ENCODE data around the gene ANKRD66. TPM values are rescaled to one million over a fixed set of nuclear protein-coding genes. Genes with fewer than 3 reads are reported as not detected.

The ANKRD66 gene
- total and polyA plus RNA-seq, 2 donors (not counting 3 experiments of a cell fraction or from before 2014, with no cell fraction given) = not detected

DNA sequence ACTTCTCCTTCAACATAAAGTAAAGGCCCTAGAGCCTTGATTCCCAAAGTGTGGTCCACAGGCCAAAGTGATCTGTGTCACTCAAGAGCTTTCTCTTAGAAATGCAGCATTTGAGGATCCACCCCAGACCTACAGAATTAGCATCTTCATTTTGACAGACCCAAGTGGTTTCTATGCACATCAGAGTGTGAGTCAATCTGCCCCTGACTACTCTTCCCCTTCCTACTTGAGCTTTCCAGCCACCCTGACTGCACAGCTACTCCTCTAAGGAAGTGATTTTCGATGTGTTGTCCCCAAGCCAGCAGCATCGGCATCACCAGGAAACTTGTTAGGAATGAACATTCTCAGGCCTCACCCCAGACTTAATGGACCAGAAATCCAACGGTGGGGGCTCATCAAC is 49.1 kb downstream of the ANKRD66 start:
- ChIA-PET CTCF (no interaction called here), POLR2A (no interaction called here)
- BruUV-seq (replicated peaks) = no TSS peak
- no peaks in the 10 kb centered on the region for H3K9me3 ChIP-seq (replicated peaks; ENCODE audit: control insufficient read depth, insufficient read depth, low read length)
- TF ChIP-seq, protein P1, sequence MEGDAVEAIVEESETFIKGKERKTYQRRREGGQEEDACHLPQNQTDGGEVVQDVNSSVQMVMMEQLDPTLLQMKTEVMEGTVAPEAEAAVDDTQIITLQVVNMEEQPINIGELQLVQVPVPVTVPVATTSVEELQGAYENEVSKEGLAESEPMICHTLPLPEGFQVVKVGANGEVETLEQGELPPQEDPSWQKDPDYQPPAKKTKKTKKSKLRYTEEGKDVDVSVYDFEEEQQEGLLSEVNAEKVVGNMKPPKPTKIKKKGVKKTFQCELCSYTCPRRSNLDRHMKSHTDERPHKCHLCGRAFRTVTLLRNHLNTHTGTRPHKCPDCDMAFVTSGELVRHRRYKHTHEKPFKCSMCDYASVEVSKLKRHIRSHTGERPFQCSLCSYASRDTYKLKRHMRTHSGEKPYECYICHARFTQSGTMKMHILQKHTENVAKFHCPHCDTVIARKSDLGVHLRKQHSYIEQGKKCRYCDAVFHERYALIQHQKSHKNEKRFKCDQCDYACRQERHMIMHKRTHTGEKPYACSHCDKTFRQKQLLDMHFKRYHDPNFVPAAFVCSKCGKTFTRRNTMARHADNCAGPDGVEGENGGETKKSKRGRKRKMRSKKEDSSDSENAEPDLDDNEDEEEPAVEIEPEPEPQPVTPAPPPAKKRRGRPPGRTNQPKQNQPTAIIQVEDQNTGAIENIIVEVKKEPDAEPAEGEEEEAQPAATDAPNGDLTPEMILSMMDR (IDR thresholded peaks at IDR 0.05; ENCODE audit: extremely low read depth in 1 of 2, insufficient read depth in 1 of 2, low read depth in 1 of 2, low read length in 2 of 2) = no peak
- TF ChIP-seq GATA2 (IDR thresholded peaks at IDR 0.05; ENCODE audit: insufficient read depth, insufficient read length, low read depth, low read length) (no peak), MYC (IDR thresholded peaks at IDR 0.05; ENCODE audit: low read depth, low read length) (no peak), POLR2AphosphoS5 (IDR thresholded peaks at IDR 0.05; ENCODE audit: insufficient read depth, low read depth, low read length) (no peak), FOS (IDR thresholded peaks at IDR 0.05; ENCODE audit: borderline replicate concordance, insufficient read depth, low read length) (no peak), JUN (IDR thresholded peaks at IDR 0.05; ENCODE audit: borderline replicate concordance, insufficient read depth, insufficient read length, low read depth) (no peak), POLR2A (IDR thresholded peaks at IDR 0.05; ENCODE audit: low read depth, low read length) (no peak), EZH2 (IDR thresholded peaks at IDR 0.05; ENCODE audit: borderline replicate concordance, low read depth, low read length, severe bottlenecking) (no peak)
- TF ChIP-seq, protein P2, sequence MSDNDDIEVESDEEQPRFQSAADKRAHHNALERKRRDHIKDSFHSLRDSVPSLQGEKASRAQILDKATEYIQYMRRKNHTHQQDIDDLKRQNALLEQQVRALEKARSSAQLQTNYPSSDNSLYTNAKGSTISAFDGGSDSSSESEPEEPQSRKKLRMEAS (IDR thresholded peaks at IDR 0.05; ENCODE audit: insufficient read depth, insufficient read length) = no peak
- no peak overlapping the region for H3K27ac ChIP-seq (ENCODE audit: insufficient read depth, low read depth, low read length)
- intact Hi-C loops (cut with micrococcal nuclease) (no loop called here), dilution Hi-C loops (cut with MboI; ENCODE audit: extremely low pct_ligation_motif_present, low sequenced_read_pairs) (no loop called here)
- H2AFZ ChIP-seq (ENCODE audit: low read depth, low read length) = no peak overlapping the region
- H4K20me1 ChIP-seq (replicated peaks; ENCODE audit: control insufficient read depth, extremely low read depth, insufficient read depth, low read length) = no peaks in the 10 kb centered on the region
- no peaks in the 10 kb centered on the region for H3K4me1 ChIP-seq (ENCODE audit: control insufficient read depth, extremely low read depth, insufficient read depth, low read length)
- H3K36me3 ChIP-seq (ENCODE audit: control insufficient read depth in 2 of 2, extremely low read depth in 1 of 2, insufficient read depth in 2 of 2, low read length in 2 of 2) = no peaks in the 10 kb centered on the region
- H3K4me3 ChIP-seq (replicated peaks in 1 of 3; ENCODE audit: insufficient read depth in 1 of 3, low read depth in 1 of 3, low read length in 3 of 3) = no peak overlapping the region
- H3K9me1 ChIP-seq (replicated peaks; ENCODE audit: control insufficient read depth, extremely low read depth, insufficient read depth, low read length) = no peaks in the 10 kb centered on the region
- H3K79me2 ChIP-seq (ENCODE audit: control insufficient read depth, insufficient read depth, low read length) = no peaks in the 10 kb centered on the region
- DNase-seq (ENCODE audit: low read depth, low spot score) (no peak), FAIRE-seq (no peak)
- peaks cover 0 to 2% of the 10 kb centered on the region in 2 experiments for H3K27me3 ChIP-seq (ENCODE audit: control insufficient read depth in 2 of 2, insufficient read depth in 2 of 2, low read length in 2 of 2)
- no peak overlapping the region for H3K9ac ChIP-seq (replicated peaks; ENCODE audit: extremely low read depth, insufficient read depth, low read length)
- no peak overlapping the region for H3K4me2 ChIP-seq (ENCODE audit: insufficient read depth, low read length)
